Mesodermal cell (in vitro differentiated cells): ENCODE measurements around the gene JMJD6.
"Not testable (repeated sequence)": the region's sequence is repeated elsewhere in the genome, so short reads cannot be mapped to it uniquely, and the experiment has no call there.

Experiments used
- H3K27ac ChIP-seq: 2 replicates; pipeline ENCODE4 v1.7.0; 2013; ENCODE audit warnings: mild to moderate bottlenecking, low read depth, low read length, moderate library complexity; ENCODE audit not compliant: severe bottlenecking
- H3K36me3 ChIP-seq: 2 replicates; pipeline ENCODE4 v1.7.1; 2013; ENCODE audit warnings: mild to moderate bottlenecking, low read length, moderate library complexity; ENCODE audit not compliant: control insufficient read depth, insufficient read depth
- H3K4me1 ChIP-seq: one replicate; pipeline ENCODE4 v1.7.1; 2013; ENCODE audit warnings: mild to moderate bottlenecking, low read length; ENCODE audit not compliant: insufficient read depth, control insufficient read depth, poor library complexity, severe bottlenecking
- H3K4me3 ChIP-seq: 2 replicates; pipeline ENCODE4 v1.7.0; 2013; ENCODE audit warnings: low read length, control low read depth, mild to moderate bottlenecking; ENCODE audit not compliant: insufficient read depth, poor library complexity, severe bottlenecking; ENCODE audit errors: extremely low read depth
- H3K9me3 ChIP-seq: 2 replicates; pipeline ENCODE4 v1.7.1; 2013; ENCODE audit warnings: mild to moderate bottlenecking, low read length, moderate library complexity; ENCODE audit not compliant: control insufficient read depth
- WGBS, 2 experiments: methylation state at CpG; one replicate each; pipeline ENCODE4 v1.1.5; 2013; ENCODE audit warnings: missing lambda C conversion rate in 2 of 2; ENCODE audit not compliant: insufficient coverage in 2 of 2; 5-methylcytosine and 5-hydroxymethylcytosine counted together

Gene JMJD6

DNA sequence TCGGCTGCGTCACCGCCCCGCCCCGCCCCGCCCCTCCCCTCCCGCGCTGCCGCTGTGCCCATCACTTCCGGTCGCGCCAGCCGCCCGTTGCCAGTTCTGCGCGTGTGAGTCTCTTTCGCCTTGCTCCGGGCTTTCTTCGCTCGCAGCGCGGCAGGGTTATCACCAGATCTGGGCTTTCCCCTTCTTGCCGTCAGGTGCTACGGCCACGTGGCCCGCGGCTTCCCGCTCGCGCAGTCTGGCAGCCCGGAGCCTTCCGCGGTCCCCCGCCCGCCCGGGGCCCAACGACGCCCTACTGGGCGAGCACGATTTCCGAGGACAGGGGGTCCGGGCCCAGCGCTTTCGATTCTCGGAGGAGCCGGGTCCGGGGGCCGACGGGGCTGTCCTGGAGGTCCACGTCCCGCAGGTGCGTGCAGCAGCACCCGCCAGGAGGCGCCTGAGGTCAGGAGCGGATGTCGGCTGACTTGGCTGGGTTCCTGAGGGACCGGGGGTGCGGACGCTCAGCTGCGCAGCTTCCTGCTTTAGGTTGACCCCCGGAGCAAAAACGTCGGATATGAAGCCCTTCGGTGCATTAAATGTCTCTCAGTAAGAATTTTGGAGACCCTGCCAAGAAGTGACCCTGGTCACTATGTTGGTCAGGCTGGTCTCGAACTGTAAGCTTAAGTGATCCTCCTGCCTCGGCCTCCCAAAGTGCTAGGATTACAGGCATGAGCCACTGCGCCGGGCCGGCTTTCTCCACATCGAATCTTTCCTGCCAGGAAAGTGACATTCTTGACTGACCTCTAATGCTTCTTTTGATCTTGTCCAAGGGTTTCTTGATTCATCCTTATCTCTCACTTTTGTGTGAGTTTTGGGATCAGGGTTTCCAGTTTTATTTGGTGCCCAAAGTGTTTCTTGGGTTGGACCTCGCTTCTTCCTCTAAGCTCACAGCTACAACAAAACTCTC, 641 bp upstream of the JMJD6 start, which contains the start of gene METTL23:
METTL23 (plus strand) TSS at position 64 of the 943 bp plus-strand sequence. CDS start 2,872 bp downstream, outside the sequence.
- Histone ChIP-seq H3K4me3 (peak within 1 kb of the TSS; percentile 88), H3K36me3 (peaks cover 54% of the 10 kb centered on the region), H3K27ac (peak within 1 kb of the TSS; percentile 97), H3K4me1 (peaks cover 8% of the 10 kb centered on the region), H3K9me3 (no peaks in the 10 kb centered on the region)
- 2 to 5% methylated on average over 48 to 55 of the region's 71 CpGs for WGBS, 2 experiments

DNA sequence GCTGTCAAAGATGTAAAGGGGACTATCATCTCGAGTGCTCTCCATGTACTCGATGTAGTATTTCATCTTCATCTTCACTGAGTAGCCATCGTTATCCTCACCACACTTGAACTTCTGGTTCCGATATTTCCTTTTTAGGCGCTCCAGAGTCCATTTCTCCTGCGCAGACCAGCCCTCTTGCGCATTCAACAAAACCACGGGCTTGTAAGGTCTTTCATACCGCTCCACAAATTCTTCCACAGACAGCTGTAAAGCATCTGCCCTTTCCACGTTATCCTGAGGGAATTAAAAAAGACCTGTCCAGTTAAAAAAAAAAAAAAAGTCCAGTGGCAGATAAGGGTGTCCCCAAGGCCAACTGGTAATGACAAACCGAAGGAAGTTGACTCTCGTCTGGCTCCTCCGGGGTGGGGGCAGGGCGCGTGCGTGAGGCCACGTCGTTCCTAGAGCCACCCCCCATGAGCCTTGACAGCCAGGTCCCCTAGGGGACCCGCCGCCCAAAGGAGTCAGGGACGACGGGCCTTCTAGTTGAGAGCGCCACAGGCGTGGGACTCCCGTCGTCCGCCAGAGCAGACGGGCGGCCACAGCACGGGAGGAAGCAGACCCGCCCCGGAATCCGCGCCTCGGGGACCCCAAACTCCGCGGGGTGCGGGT, 701 bp downstream of the JMJD6 start:
- peaks cover 58% of the 10 kb centered on the region for H3K36me3 ChIP-seq
- peak overlapping the region; percentile 88 for H3K4me3 ChIP-seq
- H3K27ac ChIP-seq = peak overlapping the region; percentile 97
- WGBS, 2 experiments = 17 to 18% methylated on average over 36 to 38 of the region's 38 CpGs
- no peaks in the 10 kb centered on the region for H3K9me3 ChIP-seq
- H3K4me1 ChIP-seq = peaks cover 8% of the 10 kb centered on the region

DNA sequence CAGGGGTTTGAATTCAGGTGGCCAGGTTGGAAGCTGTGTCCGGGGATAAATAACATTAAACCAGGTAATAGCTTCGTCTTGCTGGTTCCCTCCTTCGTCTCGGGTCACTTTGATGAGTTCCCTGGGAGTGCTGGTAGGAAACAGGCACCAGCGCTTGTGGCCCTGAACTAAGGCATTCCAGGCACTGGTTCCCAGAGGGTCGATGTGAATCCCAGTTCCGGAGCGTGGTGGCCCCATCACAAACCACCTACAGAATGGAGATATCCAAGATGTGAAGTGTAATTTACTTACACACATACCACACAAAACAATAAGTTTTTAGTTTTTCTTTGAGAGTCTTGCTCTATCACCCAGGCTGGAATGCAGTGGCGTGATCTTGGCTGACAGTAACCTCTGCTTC, 2.6 kb downstream of the JMJD6 start:
- H3K36me3 ChIP-seq = peaks cover 65% of the 10 kb centered on the region

DNA sequence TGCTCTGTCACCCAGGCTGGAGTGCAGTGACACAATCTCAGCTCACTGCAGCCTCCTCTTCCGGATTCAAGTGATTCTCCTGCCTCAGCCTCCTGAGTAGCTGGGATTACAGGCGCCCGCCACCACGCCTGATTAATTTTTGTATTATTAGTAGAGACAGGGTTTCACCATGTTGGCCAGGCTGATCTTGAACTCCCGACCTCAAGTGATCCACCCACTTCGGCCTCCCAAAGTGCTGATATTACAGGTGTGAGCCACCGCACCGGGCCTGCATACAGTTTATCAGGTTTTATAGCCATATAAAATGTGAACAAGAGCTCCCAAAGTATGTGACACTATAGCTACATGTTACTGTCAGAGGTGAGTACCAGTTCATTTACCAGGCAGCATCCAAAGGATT, 3.4 kb downstream of the JMJD6 start:
- WGBS, 2 experiments = 82 to 88% methylated on average over 3 to 4 of the region's 8 CpGs
- not testable (repeated sequence) for H3K27ac ChIP-seq, H3K9me3 ChIP-seq, H3K4me1 ChIP-seq, H3K4me3 ChIP-seq
- peaks cover 74% of the 10 kb centered on the region for H3K36me3 ChIP-seq

More for the DNA sequence above, 2.6 kb downstream of the JMJD6 start:
- peaks cover 4% of the 10 kb centered on the region for H3K4me1 ChIP-seq
- no peak overlapping the region for H3K27ac ChIP-seq
- no peaks in the 10 kb centered on the region for H3K9me3 ChIP-seq
- no peak overlapping the region for H3K4me3 ChIP-seq
- WGBS, 2 experiments = 93 to 98% methylated on average over 5 to 6 of the region's 9 CpGs

DNA sequence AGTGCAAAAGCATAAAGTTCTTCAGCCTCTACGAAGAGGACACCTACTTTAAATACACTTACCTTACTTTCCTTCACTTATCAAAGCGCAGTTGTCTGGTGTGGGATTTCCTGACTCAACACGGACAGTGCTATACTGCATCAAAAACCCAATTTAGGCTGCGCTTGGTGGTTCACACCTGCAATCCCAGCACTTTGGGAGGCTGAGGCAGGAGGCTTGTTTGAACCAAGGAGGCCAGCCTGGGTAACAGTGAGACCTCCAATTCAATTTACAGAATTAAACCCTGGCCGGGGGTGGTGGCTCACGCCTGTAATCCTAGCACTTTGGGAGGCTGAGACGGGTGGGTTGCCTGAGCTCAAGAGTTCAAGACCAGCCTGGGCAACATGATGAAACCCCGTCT, 4.1 kb downstream of the JMJD6 start:
- Histone ChIP-seq H3K27ac (no peak overlapping the region), H3K4me3 (no peak overlapping the region), H3K4me1 (peaks cover 4% of the 10 kb centered on the region), H3K36me3 (peaks cover 81% of the 10 kb centered on the region), H3K9me3 (no peaks in the 10 kb centered on the region)
- 98 to 100% methylated on average over 4 to 7 of the region's 8 CpGs for WGBS, 2 experiments

DNA sequence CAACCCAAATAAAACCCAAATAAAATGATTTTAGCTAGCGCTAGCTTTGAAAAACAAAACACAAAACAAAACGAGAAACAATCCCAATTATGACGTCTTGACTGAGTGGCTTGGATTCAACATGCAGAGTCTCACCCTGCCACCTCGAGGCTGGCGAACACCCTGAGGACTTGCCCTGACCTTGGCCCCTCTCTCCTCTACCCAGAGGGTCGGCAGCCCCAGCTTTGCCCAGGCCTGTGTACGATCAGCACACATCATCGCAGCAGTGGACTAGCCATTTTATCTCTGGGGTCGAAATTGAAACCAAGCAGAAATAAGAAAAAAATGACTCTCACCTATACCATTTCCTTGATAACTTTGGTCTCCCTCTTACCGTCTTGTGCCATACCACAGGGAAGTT, 4.9 kb downstream of the JMJD6 start:
- H3K9me3 ChIP-seq = no peaks in the 10 kb centered on the region
- no peak overlapping the region for H3K4me3 ChIP-seq
- H3K36me3 ChIP-seq = peaks cover 88% of the 10 kb centered on the region
- whole genome bisulfite sequencing, 2 experiments = 89 to 96% methylated on average over 9 of the region's 10 CpGs
- H3K27ac ChIP-seq = no peak overlapping the region
- peaks cover 7% of the 10 kb centered on the region for H3K4me1 ChIP-seq

DNA sequence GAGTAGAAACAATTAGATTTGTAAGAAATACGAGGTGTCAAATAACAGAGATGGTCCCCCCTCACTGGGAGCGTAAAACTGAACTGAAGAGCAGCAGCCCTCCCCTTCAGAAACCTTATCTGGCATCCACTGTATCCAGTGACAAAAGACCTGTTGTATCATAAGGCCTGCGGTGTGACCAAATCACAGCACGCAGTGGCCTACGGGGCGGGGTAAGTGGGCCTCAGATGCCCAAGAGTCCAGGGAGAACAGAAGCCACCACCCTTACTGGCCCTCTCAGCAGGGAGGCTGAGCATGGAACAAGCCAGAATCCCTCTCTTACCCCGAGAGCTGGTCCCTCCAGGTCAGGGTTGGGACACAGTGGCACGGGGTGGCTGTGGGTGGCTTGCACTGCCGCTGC, 5.5 kb downstream of the JMJD6 start:
- no peaks in the 10 kb centered on the region for H3K9me3 ChIP-seq
- 95% methylated on average over 7 to 8 of the region's 9 CpGs for WGBS, 2 experiments
- H3K36me3 ChIP-seq = peaks cover 93% of the 10 kb centered on the region
- no peak overlapping the region for H3K27ac ChIP-seq
- peaks cover 12% of the 10 kb centered on the region for H3K4me1 ChIP-seq
- no peak overlapping the region for H3K4me3 ChIP-seq

DNA sequence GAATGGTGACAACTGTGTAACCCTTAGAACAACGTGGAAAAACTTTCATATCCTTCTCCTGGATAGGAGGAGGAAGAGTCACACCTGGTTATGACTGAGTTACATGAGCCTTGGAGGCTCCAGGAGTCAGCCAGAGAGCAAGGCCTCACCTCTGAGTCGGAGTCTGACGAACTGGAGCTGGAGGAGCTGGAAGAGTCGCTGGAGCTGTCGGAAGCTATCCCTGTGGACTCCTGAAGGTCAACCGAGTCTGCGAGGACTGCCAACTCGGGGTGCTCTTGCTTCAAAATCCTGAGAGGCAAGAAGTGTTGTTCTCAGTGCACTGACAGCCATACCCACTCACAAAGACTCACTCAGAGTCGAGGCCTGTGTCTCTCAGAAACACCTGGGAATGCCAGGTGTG, 6.2 kb downstream of the JMJD6 start:
- H3K36me3 ChIP-seq = peaks cover 94% of the 10 kb centered on the region
- no peak overlapping the region for H3K27ac ChIP-seq
- peaks cover 8% of the 10 kb centered on the region for H3K4me1 ChIP-seq
- no peaks in the 10 kb centered on the region for H3K9me3 ChIP-seq
- WGBS, 2 experiments = 98 to 100% methylated on average over 8 to 9 of the region's 9 CpGs
- no peak overlapping the region for H3K4me3 ChIP-seq

DNA sequence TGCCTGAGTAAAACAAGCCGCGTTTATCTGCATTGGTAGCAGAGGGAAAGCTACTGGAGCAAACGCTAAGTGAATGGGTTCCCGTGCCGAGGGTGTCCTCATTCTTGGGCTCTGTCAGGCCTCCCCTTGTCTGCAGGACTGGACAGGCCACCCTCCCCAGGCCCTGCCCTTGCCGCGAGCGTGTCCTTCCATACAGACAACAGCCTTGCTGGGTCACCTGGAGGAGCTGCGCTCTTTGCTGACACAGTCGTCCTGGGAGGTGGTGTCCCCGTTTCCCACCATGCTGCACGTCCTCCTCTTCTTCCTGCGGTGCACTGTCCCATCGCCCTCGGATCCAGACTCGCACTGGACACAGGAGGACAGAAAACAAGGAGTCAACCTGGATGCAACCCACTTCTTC, 7.9 kb downstream of the JMJD6 start:
- peaks cover 90% of the 10 kb centered on the region for H3K36me3 ChIP-seq

DNA sequence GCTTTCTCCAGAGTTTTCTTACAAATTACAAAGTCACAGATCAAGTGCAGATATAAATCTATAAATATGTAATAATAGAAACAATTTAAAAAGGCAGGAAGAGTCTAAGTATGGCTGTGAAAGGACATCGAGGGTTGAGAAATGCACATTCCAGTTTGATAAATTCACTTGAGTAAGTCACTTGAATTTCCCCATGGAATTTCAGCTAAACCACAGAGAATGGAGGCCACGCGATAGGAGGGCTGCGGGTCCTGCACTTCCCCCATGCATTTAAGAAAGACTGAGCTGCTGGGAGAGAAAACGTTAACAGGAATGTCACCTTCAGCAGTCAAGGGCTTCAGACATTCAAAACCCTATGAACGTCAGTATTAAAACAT, 9.6 kb downstream of the JMJD6 start:
- peaks cover 8% of the 10 kb centered on the region for H3K4me1 ChIP-seq
- 83 to 95% methylated on average over 4 to 5 of the region's 6 CpGs for WGBS, 2 experiments
- H3K27ac ChIP-seq = no peak overlapping the region
- no peak overlapping the region for H3K4me3 ChIP-seq
- no peaks in the 10 kb centered on the region for H3K9me3 ChIP-seq
- peaks cover 81% of the 10 kb centered on the region for H3K36me3 ChIP-seq

More for the DNA sequence above, 7.9 kb downstream of the JMJD6 start:
- Histone ChIP-seq H3K4me1 (peaks cover 8% of the 10 kb centered on the region), H3K4me3 (no peak overlapping the region), H3K9me3 (no peaks in the 10 kb centered on the region), H3K27ac (no peak overlapping the region)
- 93 to 94% methylated on average over 16 of the region's 16 CpGs for WGBS, 2 experiments
